PFSK-1 (cell line): ENCODE results near the gene EPSTI1.

Experiments used
- FOXP2 ChIP-seq: optimal IDR thresholded peaks from 2 replicates; pipeline ENCODE3; 2011; ENCODE audit warnings: borderline replicate concordance, control low read depth, inconsistent platforms; ENCODE audit not compliant: insufficient read depth; ENCODE audit errors: extremely low read length, extremely low read depth
- POLR2AphosphoS5 ChIP-seq: IDR thresholded peaks from 2 replicates; pipeline ENCODE4 v1.6.1; 2012; ENCODE audit warnings: low read depth, mild to moderate bottlenecking, control low read depth, low read length, moderate library complexity
- SIN3A ChIP-seq: IDR thresholded peaks from 2 replicates; pipeline ENCODE4 v1.6.1; 2012; ENCODE audit warnings: mild to moderate bottlenecking, low read length, moderate library complexity, borderline replicate concordance; ENCODE audit not compliant: insufficient read depth
- TAF1 ChIP-seq: IDR thresholded peaks from 2 replicates; pipeline ENCODE4 v1.6.1; 2012; ENCODE audit warnings: low read length, control low read depth, borderline replicate concordance; ENCODE audit not compliant: insufficient read depth
- TF ChIP-seq, protein P1 (sequence below), 2 experiments: IDR thresholded peaks; 2 replicates each; pipeline versions ENCODE4 v1.6.1 to v1.8.0; 2011 to 2012; ENCODE audit warnings: low read depth in 2 of 2, low read length in 2 of 2, control low read depth in 1 of 2, inconsistent platforms in 1 of 2, mild to moderate bottlenecking in 1 of 2, moderate library complexity in 1 of 2; ENCODE audit not compliant: insufficient read depth in 1 of 2

Gene EPSTI1

DNA sequence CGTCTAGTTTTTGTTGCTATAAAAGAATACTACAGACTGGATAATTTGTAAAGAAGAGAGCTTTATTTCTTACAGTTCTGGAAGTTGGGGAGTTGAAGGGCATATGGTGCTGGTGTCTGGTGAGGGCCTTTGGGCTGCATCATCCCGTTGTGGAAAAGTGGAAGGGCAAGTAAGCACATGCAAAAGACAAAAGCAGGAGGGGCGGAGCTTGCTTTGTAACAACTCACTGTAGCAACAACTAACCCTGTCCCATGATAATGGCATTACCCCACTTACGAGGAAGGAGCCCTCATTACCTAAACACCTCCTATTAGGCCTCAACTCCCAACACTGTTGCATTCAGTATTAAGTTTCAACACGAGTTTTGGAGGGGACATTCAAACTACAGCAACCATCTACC lies 24.2 kb upstream of the EPSTI1 start:
- TF ChIP-seq, protein P1, sequence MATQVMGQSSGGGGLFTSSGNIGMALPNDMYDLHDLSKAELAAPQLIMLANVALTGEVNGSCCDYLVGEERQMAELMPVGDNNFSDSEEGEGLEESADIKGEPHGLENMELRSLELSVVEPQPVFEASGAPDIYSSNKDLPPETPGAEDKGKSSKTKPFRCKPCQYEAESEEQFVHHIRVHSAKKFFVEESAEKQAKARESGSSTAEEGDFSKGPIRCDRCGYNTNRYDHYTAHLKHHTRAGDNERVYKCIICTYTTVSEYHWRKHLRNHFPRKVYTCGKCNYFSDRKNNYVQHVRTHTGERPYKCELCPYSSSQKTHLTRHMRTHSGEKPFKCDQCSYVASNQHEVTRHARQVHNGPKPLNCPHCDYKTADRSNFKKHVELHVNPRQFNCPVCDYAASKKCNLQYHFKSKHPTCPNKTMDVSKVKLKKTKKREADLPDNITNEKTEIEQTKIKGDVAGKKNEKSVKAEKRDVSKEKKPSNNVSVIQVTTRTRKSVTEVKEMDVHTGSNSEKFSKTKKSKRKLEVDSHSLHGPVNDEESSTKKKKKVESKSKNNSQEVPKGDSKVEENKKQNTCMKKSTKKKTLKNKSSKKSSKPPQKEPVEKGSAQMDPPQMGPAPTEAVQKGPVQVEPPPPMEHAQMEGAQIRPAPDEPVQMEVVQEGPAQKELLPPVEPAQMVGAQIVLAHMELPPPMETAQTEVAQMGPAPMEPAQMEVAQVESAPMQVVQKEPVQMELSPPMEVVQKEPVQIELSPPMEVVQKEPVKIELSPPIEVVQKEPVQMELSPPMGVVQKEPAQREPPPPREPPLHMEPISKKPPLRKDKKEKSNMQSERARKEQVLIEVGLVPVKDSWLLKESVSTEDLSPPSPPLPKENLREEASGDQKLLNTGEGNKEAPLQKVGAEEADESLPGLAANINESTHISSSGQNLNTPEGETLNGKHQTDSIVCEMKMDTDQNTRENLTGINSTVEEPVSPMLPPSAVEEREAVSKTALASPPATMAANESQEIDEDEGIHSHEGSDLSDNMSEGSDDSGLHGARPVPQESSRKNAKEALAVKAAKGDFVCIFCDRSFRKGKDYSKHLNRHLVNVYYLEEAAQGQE (IDR thresholded peaks at IDR 0.05; ENCODE audit: insufficient read depth in 1 of 2, low read depth in 2 of 2, low read length in 2 of 2): no peak
- TF ChIP-seq POLR2AphosphoS5 (no peak), TAF1 (no peak), SIN3A (no peak), FOXP2 (no peak)

DNA sequence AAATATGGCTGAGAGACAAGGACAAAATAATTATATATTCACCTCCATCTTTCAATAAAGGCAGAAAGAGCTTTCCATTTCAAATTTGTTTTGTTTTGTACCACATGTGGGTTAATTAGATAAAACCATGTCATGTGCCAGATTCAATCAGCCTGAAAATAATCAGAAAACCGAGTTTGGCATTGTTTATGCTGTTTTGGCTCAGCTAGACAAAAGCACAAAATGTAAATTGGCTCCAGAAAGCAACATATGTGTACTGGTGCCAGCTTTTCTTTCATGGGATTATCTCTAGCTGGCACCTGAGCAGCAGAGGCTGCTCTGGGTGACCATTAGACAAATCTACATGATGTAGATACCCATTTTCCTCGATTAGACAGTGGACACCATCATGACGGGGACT lies 22.1 kb upstream of the EPSTI1 start:
- TF ChIP-seq, protein P1 (IDR thresholded peaks at IDR 0.05; ENCODE audit: insufficient read depth in 1 of 2, low read depth in 2 of 2, low read length in 2 of 2): no peak
- TF ChIP-seq SIN3A (no peak), FOXP2 (no peak), TAF1 (no peak), POLR2AphosphoS5 (no peak)

DNA sequence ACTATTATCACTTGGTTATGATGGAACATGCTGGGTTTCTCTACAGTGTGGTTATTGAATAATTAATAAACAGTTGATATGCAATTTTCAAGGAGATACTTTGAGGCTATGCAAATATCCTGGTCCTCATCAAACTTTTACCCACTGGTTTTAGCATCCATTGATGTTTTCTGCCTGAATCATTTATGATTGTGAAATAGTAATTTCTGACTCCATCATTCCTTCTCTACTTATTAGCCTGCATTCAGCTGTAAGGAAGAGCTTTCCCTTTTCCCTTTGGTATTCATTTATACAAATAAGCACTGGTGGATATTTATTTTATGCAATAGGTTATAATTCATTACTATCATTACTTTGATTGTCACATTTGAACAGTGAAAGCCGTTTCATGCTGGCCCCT lies 17.5 kb upstream of the EPSTI1 start:
- TF ChIP-seq TAF1: no peak
- TF ChIP-seq SIN3A: no peak
- TF ChIP-seq, protein P1 (IDR thresholded peaks at IDR 0.05; ENCODE audit: insufficient read depth in 1 of 2, low read depth in 2 of 2, low read length in 2 of 2): no peak
- TF ChIP-seq POLR2AphosphoS5: no peak
- TF ChIP-seq FOXP2: no peak

DNA sequence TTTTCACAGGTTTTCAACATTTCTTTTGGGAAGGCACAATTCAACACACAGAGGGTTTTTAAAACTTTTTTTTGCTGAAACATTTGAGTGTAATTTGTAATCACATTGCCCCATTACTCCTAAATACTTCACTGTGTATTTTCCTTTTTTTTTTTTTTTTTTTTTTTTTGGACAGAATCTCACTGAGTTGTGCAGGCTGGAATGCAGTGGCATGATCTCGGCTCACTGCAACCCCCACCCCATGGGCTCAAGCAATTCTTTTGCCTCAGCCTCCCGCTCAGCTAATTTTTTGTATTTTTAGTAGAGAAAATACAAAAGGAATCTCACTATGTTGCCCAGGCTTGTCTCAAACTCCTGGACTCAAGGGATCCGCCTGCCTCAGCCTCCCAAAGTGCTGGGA lies 16.6 kb upstream of the EPSTI1 start:
- TF ChIP-seq TAF1 (no peak), FOXP2 (no peak), POLR2AphosphoS5 (no peak), SIN3A (no peak)
- TF ChIP-seq, protein P1 (IDR thresholded peaks at IDR 0.05; ENCODE audit: insufficient read depth in 1 of 2, low read depth in 2 of 2, low read length in 2 of 2): no peak
